ENCODE data around the gene SPATA1.
"Not testable (repeated sequence)": the region's sequence is repeated elsewhere in the genome, so short reads cannot be mapped to it uniquely, and the experiment has no call there.

SPATA1 gene

GRCh38 chr1:84509029-84509428 lies 2.8 kb downstream of the SPATA1 start:
- DNase-seq, result no peak

GRCh38 chr1:84510165-84510564 lies 4.0 kb downstream of the SPATA1 start:
- no peak for DNase-seq

GRCh38 chr1:84510668-84511067 lies 4.5 kb downstream of the SPATA1 start:
- no peak for DNase-seq

GRCh38 chr1:84524590-84524989 lies 18.4 kb downstream of the SPATA1 start:
- DNase-seq, result no peak

- DNase-seq, result no peak
These were observed 19.6 kb downstream of the SPATA1 start for GRCh38 chr1:84525779-84526178.

- no peak for DNase-seq
These were observed 32.4 kb downstream of the SPATA1 start for GRCh38 chr1:84538599-84538998.

GRCh38 chr1:84539972-84540371 lies 33.8 kb downstream of the SPATA1 start:
- DNase-seq, result no peak

GRCh38 chr1:84540759-84541158 lies 34.6 kb downstream of the SPATA1 start:
- no peak for DNase-seq

- DNase-seq, result peak; percentile 36
These were observed 35.5 kb downstream of the SPATA1 start for GRCh38 chr1:84541679-84542078.

GRCh38 chr1:84550826-84551225 lies 44.6 kb downstream of the SPATA1 start:
- DNase-seq, result no peak

GRCh38 chr1:84569216-84569615 lies 63.0 kb downstream of the SPATA1 start:
- DNase-seq, result no peak

GRCh38 chr1:84570436-84571149 lies 64.4 kb downstream of the SPATA1 start:
- no peak for DNase-seq

- DNase-seq, result no peak
These were observed 65.0 kb downstream of the SPATA1 start for GRCh38 chr1:84571150-84571535.

GRCh38 chr1:84573481-84573966 lies 67.3 kb downstream of the SPATA1 start:
- DNase-seq, result no peak

GRCh38 chr1:84573967-84574842 lies 68.0 kb downstream of the SPATA1 start, which contains the start of gene CTBS:
Gene CTBS, minus strand, starts transcription at chr1:84574440. Its CDS starts 25 bp downstream, at chr1:84574415.
- peak; percentile 82 for DNase-seq

GRCh38 chr1:84574936-84575335 lies 68.8 kb downstream of the SPATA1 start:
- DNase-seq, result no peak

GRCh38 chr1:84581648-84582047 lies 75.5 kb downstream of the SPATA1 start:
- no peak for DNase-seq

GRCh38 chr1:84582802-84583587 lies 76.8 kb downstream of the SPATA1 start:
- DNase-seq, result peak; percentile 17

- DNase-seq, result no peak
These were observed 77.5 kb downstream of the SPATA1 start for GRCh38 chr1:84583648-84584047.

GRCh38 chr1:84584126-84584525 lies 77.9 kb downstream of the SPATA1 start:
- DNase-seq, result no peak

- no peak for DNase-seq
These were observed 79.6 kb downstream of the SPATA1 start for GRCh38 chr1:84585803-84586202.

- DNase-seq, result no peak
These were observed 80.9 kb downstream of the SPATA1 start for GRCh38 chr1:84587099-84587498.

- DNase-seq, result not testable (repeated sequence)
These were observed 88.8 kb downstream of the SPATA1 start for GRCh38 chr1:84594959-84595358.

All from hematopoietic multipotent progenitor cell treated with erythropoietin and hydrocortisone succinate and interleukin-3 and kit ligand, for 8 days (in vitro differentiated cells).